SKM-1 treated with dmso at 0.1 percent for 144 hours (cell line): ENCODE data around the gene GATAD2B.

Experiments used
- DNase-seq: peaks from one replicate; lab custom pipeline; 2025; ENCODE audit not compliant: unreplicated experiment; lab: John Stamatoyannopoulos, UW

Gene GATAD2B

GRCh38 chr1:153922972-153923925, at the start of gene GATAD2B:
Gene GATAD2B (minus strand): TSS chr1:153922972. CDS start chr1:153828347, 94,625 bp downstream.
- DNase-seq: peak; percentile 100

GRCh38 chr1:153970346-153970745, 47.6 kb upstream of the GATAD2B start:
- DNase-seq: no peak

GRCh38 chr1:153968972-153969371, 46.2 kb upstream of the GATAD2B start:
- DNase-seq: no peak

GRCh38 chr1:153968408-153968807, 45.6 kb upstream of the GATAD2B start:
- no peak for DNase-seq

GRCh38 chr1:153968000-153968363, 45.2 kb upstream of the GATAD2B start:
- no peak for DNase-seq

- peak; percentile 100 for DNase-seq
Observed at GRCh38 chr1:153967107-153967999, 44.6 kb upstream of the GATAD2B start, which contains the start of gene CREB3L4. Gene CREB3L4 (plus strand): TSS chr1:153967902. CDS start chr1:153968526, 624 bp downstream.

- no peak for DNase-seq
Observed at GRCh38 chr1:153963850-153964331, 41.1 kb upstream of the GATAD2B start.

- DNase-seq: peak; percentile 98
Observed at GRCh38 chr1:153963030-153963849, 40.5 kb upstream of the GATAD2B start, which contains the start of gene SLC39A1. Gene SLC39A1 (minus strand): TSS chr1:153963537. CDS start chr1:153962715, 822 bp downstream.

- peak; percentile 56 for DNase-seq
Observed at GRCh38 chr1:153962088-153963029, 39.6 kb upstream of the GATAD2B start.

GRCh38 chr1:153961421-153961820, 38.6 kb upstream of the GATAD2B start:
- no peak for DNase-seq

GRCh38 chr1:153960206-153960605, 37.4 kb upstream of the GATAD2B start:
- no peak for DNase-seq

GRCh38 chr1:153959454-153959853, 36.7 kb upstream of the GATAD2B start:
- no peak for DNase-seq

- no peak for DNase-seq
Observed at GRCh38 chr1:153958961-153959260, 36.1 kb upstream of the GATAD2B start.

- peak; percentile 100 for DNase-seq
Observed at GRCh38 chr1:153958111-153958960, 35.6 kb upstream of the GATAD2B start, which contains the start of gene CRTC2. Gene CRTC2 (minus strand): TSS chr1:153958612. CDS start chr1:153958497, 115 bp downstream.

- no peak for DNase-seq
Observed at GRCh38 chr1:153957744-153958110, 35.0 kb upstream of the GATAD2B start.

- DNase-seq: no peak
Observed at GRCh38 chr1:153956997-153957715, 34.4 kb upstream of the GATAD2B start.

- no peak for DNase-seq
Observed at GRCh38 chr1:153954826-153955225, 32.1 kb upstream of the GATAD2B start.

- DNase-seq: no peak
Observed at GRCh38 chr1:153953859-153954365, 31.1 kb upstream of the GATAD2B start.
